NCI-H446 treated with DMSO at 0.1 percent for 48 hours (cell line): ENCODE measurements around the gene MB21D2.

Source experiments
- DNase-seq: peaks from one replicate; lab custom pipeline; 2025; lab: John Stamatoyannopoulos, UW

The MB21D2 gene

GRCh38 chr3:192833177-192833890 is 84.3 kb downstream of the MB21D2 start:
- no peak for DNase-seq

- no peak for DNase-seq
Observed at GRCh38 chr3:192831801-192832347, 85.8 kb downstream of the MB21D2 start.

GRCh38 chr3:192831111-192831644 is 86.5 kb downstream of the MB21D2 start:
- DNase-seq = no peak

- DNase-seq = no peak
Observed at GRCh38 chr3:192830291-192831110, 87.2 kb downstream of the MB21D2 start.

GRCh38 chr3:192827863-192828594 is 89.6 kb downstream of the MB21D2 start:
- no peak for DNase-seq

- no peak for DNase-seq
Observed at GRCh38 chr3:192827208-192827607, 90.4 kb downstream of the MB21D2 start.

- no peak for DNase-seq
Observed at GRCh38 chr3:192826214-192827006, 91.2 kb downstream of the MB21D2 start.

GRCh38 chr3:192825657-192826200 is 91.9 kb downstream of the MB21D2 start:
- DNase-seq = no peak

- DNase-seq = no peak
Observed at GRCh38 chr3:192825216-192825615, 92.4 kb downstream of the MB21D2 start.

- no peak for DNase-seq
Observed at GRCh38 chr3:192824313-192824712, 93.3 kb downstream of the MB21D2 start.

- no peak for DNase-seq
Observed at GRCh38 chr3:192821161-192821560, 96.5 kb downstream of the MB21D2 start.

- no peak for DNase-seq
Observed at GRCh38 chr3:192820161-192820560, 97.5 kb downstream of the MB21D2 start.

- DNase-seq = no peak
Observed at GRCh38 chr3:192819001-192819569, 98.6 kb downstream of the MB21D2 start.

GRCh38 chr3:192818126-192818525 is 99.5 kb downstream of the MB21D2 start:
- no peak for DNase-seq

GRCh38 chr3:192817506-192817905 is 100.2 kb downstream of the MB21D2 start:
- DNase-seq = no peak

GRCh38 chr3:192817053-192817452 is 100.6 kb downstream of the MB21D2 start:
- no peak for DNase-seq

GRCh38 chr3:192816351-192816750 is 101.3 kb downstream of the MB21D2 start:
- peak; percentile 20 for DNase-seq

- DNase-seq = no peak
Observed at GRCh38 chr3:192812743-192813383, 104.8 kb downstream of the MB21D2 start.

GRCh38 chr3:192805711-192806110 is 111.9 kb downstream of the MB21D2 start:
- no peak for DNase-seq

GRCh38 chr3:192804502-192804901 is 113.2 kb downstream of the MB21D2 start:
- no peak for DNase-seq
